AG04449 (cell line): ENCODE measurements around the gene ARID3A.

Experiments
- CTCF ChIA-PET: fragments of 350-600 bp; formaldehyde crosslinking; extraction: SDS; loops from one replicate; lab custom pipeline; 2021; ENCODE audit warnings: antibody characterized with exemption; lab: Yijun Ruan, JAX
- POLR2A ChIA-PET: fragments of 400-600, 350-600 bp; formaldehyde crosslinking; extraction: SDS; loops from one replicate; lab custom pipeline; 2020; ENCODE audit warnings: antibody characterized with exemption, inconsistent platforms; lab: Yijun Ruan, JAX
- DNase-seq: peaks from one replicate; pipeline ENCODE4 v3.0.0-alpha.2; 2010; ENCODE audit warnings: low read depth, low spot score
- H3K4me3 ChIP-seq: 2 replicates; pipeline ENCODE4 v1.5.1; 2011; ENCODE audit warnings: low read depth, mild to moderate bottlenecking, control low read depth, low read length
- TF ChIP-seq, protein P1 (sequence below): IDR thresholded peaks from one replicate; pipeline ENCODE4 v1.5.1; 2011; ENCODE audit warnings: mild to moderate bottlenecking, moderate library complexity, low read length, control low read depth, inconsistent platforms; ENCODE audit not compliant: insufficient read depth; ENCODE audit errors: missing control alignments

Gene ARID3A

GRCh38 chr19:916645-917322 lies 9.1 kb upstream of the ARID3A start:
- POLR2A ChIA-PET = no interaction called here
- DNase-seq = no peak

GRCh38 chr19:917323-918151 lies 8.3 kb upstream of the ARID3A start, which contains the start of gene KISS1R:
TSS of gene KISS1R (plus strand) at chr19:917333. CDS start at chr19:917503, 170 bp downstream.
- TF ChIP-seq, protein P1, sequence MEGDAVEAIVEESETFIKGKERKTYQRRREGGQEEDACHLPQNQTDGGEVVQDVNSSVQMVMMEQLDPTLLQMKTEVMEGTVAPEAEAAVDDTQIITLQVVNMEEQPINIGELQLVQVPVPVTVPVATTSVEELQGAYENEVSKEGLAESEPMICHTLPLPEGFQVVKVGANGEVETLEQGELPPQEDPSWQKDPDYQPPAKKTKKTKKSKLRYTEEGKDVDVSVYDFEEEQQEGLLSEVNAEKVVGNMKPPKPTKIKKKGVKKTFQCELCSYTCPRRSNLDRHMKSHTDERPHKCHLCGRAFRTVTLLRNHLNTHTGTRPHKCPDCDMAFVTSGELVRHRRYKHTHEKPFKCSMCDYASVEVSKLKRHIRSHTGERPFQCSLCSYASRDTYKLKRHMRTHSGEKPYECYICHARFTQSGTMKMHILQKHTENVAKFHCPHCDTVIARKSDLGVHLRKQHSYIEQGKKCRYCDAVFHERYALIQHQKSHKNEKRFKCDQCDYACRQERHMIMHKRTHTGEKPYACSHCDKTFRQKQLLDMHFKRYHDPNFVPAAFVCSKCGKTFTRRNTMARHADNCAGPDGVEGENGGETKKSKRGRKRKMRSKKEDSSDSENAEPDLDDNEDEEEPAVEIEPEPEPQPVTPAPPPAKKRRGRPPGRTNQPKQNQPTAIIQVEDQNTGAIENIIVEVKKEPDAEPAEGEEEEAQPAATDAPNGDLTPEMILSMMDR = peak; percentile 38
- ChIA-PET POLR2A (no interaction called here), CTCF (interaction anchor here (1.5 to 8.9 kb wide), 3 partner anchors 14 to 148 kb away, joined by 3 to 259 read pairs (median 4); partner anchors contain the start of gene WDR18)
- DNase-seq = no peak
- no peak within 1 kb of the TSS for H3K4me3 ChIP-seq

More at GRCh38 chr19:916645-917322, 9.1 kb upstream of the ARID3A start:
- H3K4me3 ChIP-seq = no peak overlapping the region
- TF ChIP-seq, protein P1 = no peak
- CTCF ChIA-PET = interaction anchor here (2.1 to 8.9 kb wide), 2 partner anchors 65 to 147 kb away, joined by 4 to 259 read pairs; partner anchors contain the start of gene WDR18

- POLR2A ChIA-PET = no interaction called here
- H3K4me3 ChIP-seq = no peak overlapping the region
- TF ChIP-seq, protein P1 = no peak
- no peak for DNase-seq
- CTCF ChIA-PET = interaction anchor here (1.5 to 8.9 kb wide), 2 partner anchors 15 to 64 kb away, joined by 3 to 259 read pairs; partner anchors contain the start of gene WDR18
Observed at GRCh38 chr19:918152-918437, 7.7 kb upstream of the ARID3A start.

DNA sequence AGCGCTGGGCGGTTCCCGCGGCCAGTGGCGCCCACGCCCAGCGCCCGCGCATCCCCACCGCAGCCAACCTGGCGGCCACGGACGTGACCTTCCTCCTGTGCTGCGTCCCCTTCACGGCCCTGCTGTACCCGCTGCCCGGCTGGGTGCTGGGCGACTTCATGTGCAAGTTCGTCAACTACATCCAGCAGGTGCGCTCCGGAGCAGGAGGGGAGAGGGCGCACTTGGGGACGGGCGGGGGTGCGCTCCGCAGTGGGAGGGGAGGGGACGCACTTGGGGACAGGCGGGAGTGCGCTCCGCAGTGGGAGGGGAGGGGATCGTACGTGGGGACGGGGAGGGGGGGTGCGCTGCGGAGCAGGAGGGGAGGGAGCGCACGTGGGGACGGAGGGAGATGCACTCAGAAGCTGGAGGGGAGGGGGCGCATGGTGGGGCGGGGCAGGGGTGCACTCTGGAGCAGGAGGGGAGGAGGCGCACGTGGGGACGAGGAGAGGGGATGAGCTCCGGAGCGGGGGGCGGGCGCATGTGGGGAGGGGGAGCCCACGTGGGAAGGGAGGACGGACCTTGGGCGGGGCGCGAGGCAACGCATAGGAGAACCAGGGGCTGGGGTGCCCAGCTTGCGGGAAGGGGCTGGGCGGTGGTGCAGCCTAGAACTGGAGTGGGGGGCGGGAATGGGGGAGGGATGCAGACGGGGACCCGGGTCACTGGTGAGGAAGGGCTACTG lies 7.2 kb upstream of the ARID3A start:
- no peak overlapping the region for H3K4me3 ChIP-seq
- no peak for DNase-seq
- ChIA-PET POLR2A (no interaction called here), CTCF (interaction anchor here (0.9 to 8.9 kb wide), 4 partner anchors 16 to 143 kb away, joined by 3 to 259 read pairs (median 3); partner anchors contain the start of gene WDR18)
- TF ChIP-seq, protein P1 = no peak

DNA sequence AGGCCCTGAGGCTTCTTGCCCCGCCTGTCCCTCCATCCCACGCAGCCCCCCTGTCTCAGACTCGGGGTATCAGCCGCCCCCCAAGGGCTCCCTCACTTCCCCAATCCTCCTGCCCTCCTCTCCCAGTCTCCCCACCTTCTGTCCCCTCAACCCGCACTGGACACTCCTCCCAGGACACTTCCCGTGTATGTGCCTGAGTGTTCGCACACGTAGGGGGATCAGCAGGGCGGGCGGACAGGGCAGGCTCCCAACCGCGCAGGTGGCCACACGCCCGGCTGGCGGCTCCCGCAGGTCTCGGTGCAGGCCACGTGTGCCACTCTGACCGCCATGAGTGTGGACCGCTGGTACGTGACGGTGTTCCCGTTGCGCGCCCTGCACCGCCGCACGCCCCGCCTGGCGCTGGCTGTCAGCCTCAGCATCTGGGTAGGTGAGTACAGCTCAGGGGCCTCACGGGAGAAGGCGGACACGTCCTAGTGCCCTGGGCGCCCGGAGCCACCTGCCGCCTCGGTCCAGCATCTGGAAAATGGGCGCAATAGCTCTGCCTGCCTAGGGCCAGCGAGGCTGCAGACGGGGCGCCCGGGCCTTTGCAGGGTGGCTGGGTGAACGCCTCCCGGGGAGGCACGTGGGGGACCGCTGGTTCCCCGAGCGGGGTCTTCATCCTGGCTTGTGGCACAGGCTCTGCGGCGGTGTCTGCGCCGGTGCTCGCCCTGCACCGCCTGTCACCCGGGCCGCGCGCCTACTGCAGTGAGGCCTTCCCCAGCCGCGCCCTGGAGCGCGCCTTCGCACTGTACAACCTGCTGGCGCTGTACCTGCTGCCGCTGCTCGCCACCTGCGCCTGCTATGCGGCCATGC lies 6.4 kb upstream of the ARID3A start:
- DNase-seq = no peak
- TF ChIP-seq, protein P1 = no peak
- no peak overlapping the region for H3K4me3 ChIP-seq
- ChIA-PET CTCF (interaction anchor here (0.9 to 8.9 kb wide), 6 partner anchors 56 to 182 kb away, joined by 3 to 259 read pairs (median 4); partner anchors contain the start of gene WDR18), POLR2A (no interaction called here)
